ENCODE data around the gene CDC42BPG. TPM values are rescaled to one million over a fixed set of nuclear protein-coding genes. Genes with fewer than 3 reads are reported as not detected.

Gene CDC42BPG
- total and polyA plus RNA-seq, 9 of the 15 experiments (the other 6 are each of a cell fraction or from before 2014, with no cell fraction given), result 0.04 to 8.8 (median 2.1) TPM

GRCh38 chr11:64848826-64849597 lies 4.6 kb upstream of the CDC42BPG start (continued):
- TF ChIP-seq ZNF592 (IDR thresholded peaks at IDR 0.05), result 0 out of 2 replicates have a peak, but pooled peaks have one; percentile 53
- TF ChIP-seq SPI1 (IDR thresholded peaks at IDR 0.05; ENCODE audit: borderline replicate concordance, low read depth, low read length), result peak; percentile 36; the same call in 1 of the 2 replicates
- TF ChIP-seq, protein P1, sequence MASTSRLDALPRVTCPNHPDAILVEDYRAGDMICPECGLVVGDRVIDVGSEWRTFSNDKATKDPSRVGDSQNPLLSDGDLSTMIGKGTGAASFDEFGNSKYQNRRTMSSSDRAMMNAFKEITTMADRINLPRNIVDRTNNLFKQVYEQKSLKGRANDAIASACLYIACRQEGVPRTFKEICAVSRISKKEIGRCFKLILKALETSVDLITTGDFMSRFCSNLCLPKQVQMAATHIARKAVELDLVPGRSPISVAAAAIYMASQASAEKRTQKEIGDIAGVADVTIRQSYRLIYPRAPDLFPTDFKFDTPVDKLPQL (IDR thresholded peaks at IDR 0.05; ENCODE audit: extremely low read depth, insufficient read length), result no peak
- TF ChIP-seq RAD21 (CRISPR knock-in tag; conservative IDR thresholded peaks at IDR 0.05 in 1 of 2, IDR thresholded peaks at IDR 0.05 in 1 of 2), result peak in 1 of 2 experiments; percentile 22; a peak in 1 of 4 replicates
- TF ChIP-seq ZNF398 (CRISPR knock-in tag; IDR thresholded peaks at IDR 0.05), result no peak
- TF ChIP-seq POLR2G (IDR thresholded peaks at IDR 0.05; ENCODE audit: low read depth, low read length), result no peak
- no peak for TF ChIP-seq CEBPB (tag; IDR thresholded peaks at IDR 0.05)
- TF ChIP-seq, protein P2, sequence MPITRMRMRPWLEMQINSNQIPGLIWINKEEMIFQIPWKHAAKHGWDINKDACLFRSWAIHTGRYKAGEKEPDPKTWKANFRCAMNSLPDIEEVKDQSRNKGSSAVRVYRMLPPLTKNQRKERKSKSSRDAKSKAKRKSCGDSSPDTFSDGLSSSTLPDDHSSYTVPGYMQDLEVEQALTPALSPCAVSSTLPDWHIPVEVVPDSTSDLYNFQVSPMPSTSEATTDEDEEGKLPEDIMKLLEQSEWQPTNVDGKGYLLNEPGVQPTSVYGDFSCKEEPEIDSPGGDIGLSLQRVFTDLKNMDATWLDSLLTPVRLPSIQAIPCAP (CRISPR knock-in tag; IDR thresholded peaks at IDR 0.05; ENCODE audit: borderline replicate concordance), result no peak

Data from K562 (cell line).